Measurements from ENCODE around the gene EFTUD2. TPM values are rescaled to one million over a fixed set of nuclear protein-coding genes. Genes with fewer than 3 reads are reported as not detected.
A peak's percentile ranks its signal among the peaks of the same experiment; 100 is the strongest.
"Not testable (repeated sequence)": the region's sequence is repeated elsewhere in the genome, so short reads cannot be mapped to it uniquely, and the experiment has no call there.

Gene EFTUD2
- total RNA-seq, 1 experiment from 2014 or later = 150 TPM

DNA sequence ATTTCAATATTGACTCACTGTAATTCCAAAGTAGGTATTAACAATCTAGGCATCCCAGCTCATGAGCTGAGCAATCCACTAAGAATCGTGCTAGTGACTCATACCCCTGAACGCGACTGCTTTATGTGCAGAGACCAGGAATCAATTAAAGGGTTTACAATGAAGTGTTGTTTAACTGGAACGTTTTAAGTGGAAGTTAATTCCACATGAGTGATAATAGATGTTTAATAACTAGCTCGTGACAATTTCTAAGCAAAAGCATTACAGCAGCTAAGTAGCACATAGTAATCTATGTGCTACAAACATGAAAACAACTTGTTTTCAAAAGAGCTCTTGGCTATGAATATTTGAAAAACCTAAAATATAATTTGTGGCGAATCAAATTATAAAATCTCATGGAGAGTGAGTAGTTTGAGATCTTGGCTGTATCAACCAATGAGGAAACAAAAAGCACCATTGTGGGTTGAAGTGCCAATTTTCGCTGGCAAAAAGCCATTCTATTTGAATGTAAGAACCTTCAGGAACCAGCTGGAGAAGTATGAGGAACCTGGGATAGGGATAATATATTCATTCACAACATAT lies 78.5 kb downstream of the EFTUD2 start (continued):
- no peak for TF ChIP-seq ZBTB33 (IDR thresholded peaks at IDR 0.05; ENCODE audit: extremely low read depth, insufficient replicate concordance, low read length)

DNA sequence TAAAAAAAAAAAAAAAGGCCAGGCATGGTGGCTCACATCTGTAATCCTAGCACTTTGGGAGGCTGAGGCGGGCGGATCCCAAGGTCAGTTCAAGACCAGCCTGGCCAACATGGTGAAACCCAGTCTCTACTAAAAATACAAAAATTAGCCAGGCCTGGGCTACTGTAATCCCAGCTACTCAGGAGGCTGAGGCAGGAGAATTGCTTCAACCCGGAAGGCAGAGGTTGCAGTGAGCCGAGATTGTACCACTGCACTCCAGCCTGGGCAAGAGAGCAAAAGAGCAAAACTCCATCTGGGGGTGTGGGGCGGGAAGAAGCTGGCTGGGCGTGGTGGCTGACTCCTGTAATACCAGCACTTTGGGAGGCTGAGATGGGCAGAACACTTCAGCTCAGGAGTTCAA lies 80.7 kb downstream of the EFTUD2 start:
- Histone ChIP-seq H3K4me2 (ENCODE audit: low read length) (peak overlapping the region; percentile 65), H3K4me3 (replicated peaks in 1 of 2; ENCODE audit: low read depth in 1 of 2, low read length in 2 of 2) (peak overlapping the region in 1 of 2 experiments; percentile 7; a peak in 2 of 4 replicates), H3K27ac (ENCODE audit: low read depth, low read length) (peak overlapping the region; percentile 50), H3K4me1 (ENCODE audit: control insufficient read depth in 1 of 2, insufficient read depth in 2 of 2, low read length in 2 of 2) (peaks cover 70 to 95% of the 10 kb centered on the region in 2 experiments), H3K79me2 (ENCODE audit: insufficient read depth, low read length) (peaks cover 89% of the 10 kb centered on the region), H3K9ac (ENCODE audit: low read length) (peak overlapping the region; percentile 53)
- H3K9me3 ChIP-seq (ENCODE audit: control insufficient read depth in 1 of 2, insufficient read depth in 1 of 2, low read depth in 1 of 2, low read length in 2 of 2); H3K9me2 ChIP-seq (ENCODE audit: insufficient read depth); H4K20me1 ChIP-seq (ENCODE audit: insufficient read depth); BruUV-seq (replicated peaks); intact Hi-C loops (cut with micrococcal nuclease); CTCF ChIA-PET; H3K27me3 ChIP-seq (ENCODE audit: insufficient read depth, low read length); RAD21 ChIA-PET (ENCODE audit: low non-redundant PET in 1 of 2, low total read pairs in 2 of 2, uncharacterized antibody in 2 of 2, unreplicated experiment in 2 of 2); H2AFZ ChIP-seq (ENCODE audit: low read depth, low read length, poor library complexity, severe bottlenecking); DNase-seq (ENCODE audit: low read depth, low spot score); H3K36me3 ChIP-seq (ENCODE audit: control insufficient read depth in 1 of 2, insufficient read depth in 2 of 2, low read length in 2 of 2); POLR2A ChIA-PET: not testable (repeated sequence)
- ATAC-seq = 0 out of 2 replicates have a peak, but pooled peaks have one; percentile 19

DNA sequence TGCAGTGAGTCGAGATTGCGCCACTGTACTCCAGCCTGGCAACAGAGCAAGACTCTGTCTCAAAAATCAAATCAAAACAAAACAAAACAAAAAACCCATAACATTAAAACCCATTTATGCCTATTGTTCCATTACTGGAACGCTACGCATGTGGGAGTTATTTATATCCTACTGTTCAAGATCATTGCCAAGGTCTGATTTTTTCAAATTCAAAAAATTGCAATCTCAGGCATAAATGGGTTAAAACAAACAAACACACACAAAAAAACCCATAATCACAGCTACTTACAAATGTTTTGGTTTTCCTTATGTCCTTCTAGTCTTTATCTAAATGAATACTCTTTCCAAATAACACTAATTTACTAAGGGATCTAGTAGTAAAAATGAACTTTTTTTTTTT lies 87.0 kb downstream of the EFTUD2 start:
- no peak for ATAC-seq

More for the DNA sequence above, 87.0 kb downstream of the EFTUD2 start:
- Histone ChIP-seq H4K20me1 (ENCODE audit: insufficient read depth) (peaks cover 6% of the 10 kb centered on the region; the same call in 1 of the 2 replicates), H3K4me3 (replicated peaks in 1 of 2; ENCODE audit: low read depth in 1 of 2, low read length in 2 of 2) (no peak overlapping the region), H3K9me3 (ENCODE audit: control insufficient read depth in 1 of 2, insufficient read depth in 1 of 2, low read depth in 1 of 2, low read length in 2 of 2) (no peaks in the 10 kb centered on the region), H3K4me2 (ENCODE audit: low read length) (no peak overlapping the region), H3K27ac (ENCODE audit: low read depth, low read length) (no peak overlapping the region), H3K9me2 (ENCODE audit: insufficient read depth) (no peaks in the 10 kb centered on the region), H2AFZ (ENCODE audit: low read depth, low read length, poor library complexity, severe bottlenecking) (no peak overlapping the region), H3K9ac (ENCODE audit: low read length) (no peak overlapping the region), H3K27me3 (ENCODE audit: insufficient read depth, low read length) (no peaks in the 10 kb centered on the region), H3K4me1 (ENCODE audit: control insufficient read depth in 1 of 2, insufficient read depth in 2 of 2, low read length in 2 of 2) (peaks cover 31 to 70% of the 10 kb centered on the region in 2 experiments), H3K79me2 (ENCODE audit: insufficient read depth, low read length) (peaks cover 98% of the 10 kb centered on the region), H3K36me3 (ENCODE audit: control insufficient read depth in 1 of 2, insufficient read depth in 2 of 2, low read length in 2 of 2) (no peaks in the 10 kb centered on the region)
- ChIA-PET POLR2A (interaction anchor here (1.0 kb wide), 1 partner anchor 238 kb away, joined by 3 read pairs; no protein-coding TSS in a partner anchor), RAD21 (ENCODE audit: low non-redundant PET in 1 of 2, low total read pairs in 2 of 2, uncharacterized antibody in 2 of 2, unreplicated experiment in 2 of 2) (no interaction called here), CTCF (interaction anchor here (1.1 kb wide), 1 partner anchor 33 kb away, joined by 3 read pairs; no protein-coding TSS in a partner anchor)
- intact Hi-C loops (cut with micrococcal nuclease) = no loop called here
- DNase-seq (ENCODE audit: low read depth, low spot score) = no peak
- TF ChIP-seq TCF7L2 (IDR thresholded peaks at IDR 0.05; ENCODE audit: borderline replicate concordance, extremely low read depth, insufficient read depth, insufficient read length) = no peak
- no peak for TF ChIP-seq POLR2A (IDR thresholded peaks at IDR 0.05; ENCODE audit: borderline replicate concordance, extremely low read depth, insufficient read depth, insufficient read length)
- no peak for TF ChIP-seq ZFX (IDR thresholded peaks at IDR 0.05)
- TF ChIP-seq, protein P1, sequence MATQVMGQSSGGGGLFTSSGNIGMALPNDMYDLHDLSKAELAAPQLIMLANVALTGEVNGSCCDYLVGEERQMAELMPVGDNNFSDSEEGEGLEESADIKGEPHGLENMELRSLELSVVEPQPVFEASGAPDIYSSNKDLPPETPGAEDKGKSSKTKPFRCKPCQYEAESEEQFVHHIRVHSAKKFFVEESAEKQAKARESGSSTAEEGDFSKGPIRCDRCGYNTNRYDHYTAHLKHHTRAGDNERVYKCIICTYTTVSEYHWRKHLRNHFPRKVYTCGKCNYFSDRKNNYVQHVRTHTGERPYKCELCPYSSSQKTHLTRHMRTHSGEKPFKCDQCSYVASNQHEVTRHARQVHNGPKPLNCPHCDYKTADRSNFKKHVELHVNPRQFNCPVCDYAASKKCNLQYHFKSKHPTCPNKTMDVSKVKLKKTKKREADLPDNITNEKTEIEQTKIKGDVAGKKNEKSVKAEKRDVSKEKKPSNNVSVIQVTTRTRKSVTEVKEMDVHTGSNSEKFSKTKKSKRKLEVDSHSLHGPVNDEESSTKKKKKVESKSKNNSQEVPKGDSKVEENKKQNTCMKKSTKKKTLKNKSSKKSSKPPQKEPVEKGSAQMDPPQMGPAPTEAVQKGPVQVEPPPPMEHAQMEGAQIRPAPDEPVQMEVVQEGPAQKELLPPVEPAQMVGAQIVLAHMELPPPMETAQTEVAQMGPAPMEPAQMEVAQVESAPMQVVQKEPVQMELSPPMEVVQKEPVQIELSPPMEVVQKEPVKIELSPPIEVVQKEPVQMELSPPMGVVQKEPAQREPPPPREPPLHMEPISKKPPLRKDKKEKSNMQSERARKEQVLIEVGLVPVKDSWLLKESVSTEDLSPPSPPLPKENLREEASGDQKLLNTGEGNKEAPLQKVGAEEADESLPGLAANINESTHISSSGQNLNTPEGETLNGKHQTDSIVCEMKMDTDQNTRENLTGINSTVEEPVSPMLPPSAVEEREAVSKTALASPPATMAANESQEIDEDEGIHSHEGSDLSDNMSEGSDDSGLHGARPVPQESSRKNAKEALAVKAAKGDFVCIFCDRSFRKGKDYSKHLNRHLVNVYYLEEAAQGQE (IDR thresholded peaks at IDR 0.05; ENCODE audit: low read depth) = no peak
- TF ChIP-seq EZH2phosphoT487 (IDR thresholded peaks at IDR 0.05; ENCODE audit: borderline replicate concordance) = no peak
- no TSS peak for BruUV-seq (replicated peaks)
